Activated T-helper 1 cell treated with Interleukin-2 at 50 U/mL for 16 hours (primary cell): Measurements from ENCODE around the gene SCPEP1.
"Not testable (repeated sequence)": the region's sequence is repeated elsewhere in the genome, so short reads cannot be mapped to it uniquely, and the experiment has no call there.

Experiments used
- DNase-seq: peaks from one replicate; pipeline ENCODE4 v3.0.0-alpha.2; 2020; ENCODE audit warnings: low read depth

SCPEP1 gene

GRCh38 chr17:56977673-56978395 lies at the start of gene SCPEP1:
Gene SCPEP1 (plus strand): TSS chr17:56978131. CDS start chr17:56978160, 29 bp downstream.
- peak; percentile 74 for DNase-seq

GRCh38 chr17:56928586-56928985 lies 49.3 kb upstream of the SCPEP1 start:
- no peak for DNase-seq

GRCh38 chr17:56929362-56929969 lies 48.5 kb upstream of the SCPEP1 start:
- no peak for DNase-seq

- DNase-seq, result no peak
Measured at GRCh38 chr17:56930739-56931337, 47.1 kb upstream of the SCPEP1 start.

- DNase-seq, result no peak
Measured at GRCh38 chr17:56933151-56933745, 44.7 kb upstream of the SCPEP1 start.

- no peak for DNase-seq
Measured at GRCh38 chr17:56933868-56934267, 44.1 kb upstream of the SCPEP1 start.

GRCh38 chr17:56934280-56934679 lies 43.7 kb upstream of the SCPEP1 start:
- DNase-seq, result no peak

GRCh38 chr17:56935461-56935860 lies 42.5 kb upstream of the SCPEP1 start:
- DNase-seq, result no peak

- DNase-seq, result no peak
Measured at GRCh38 chr17:56936697-56937322, 41.1 kb upstream of the SCPEP1 start.

GRCh38 chr17:56937687-56938086 lies 40.2 kb upstream of the SCPEP1 start:
- no peak for DNase-seq

- DNase-seq, result not testable (repeated sequence)
Measured at GRCh38 chr17:56938206-56938605, 39.7 kb upstream of the SCPEP1 start.

GRCh38 chr17:56939869-56940484 lies 38.0 kb upstream of the SCPEP1 start:
- no peak for DNase-seq

- DNase-seq, result no peak
Measured at GRCh38 chr17:56943505-56944125, 34.3 kb upstream of the SCPEP1 start.

- DNase-seq, result no peak
Measured at GRCh38 chr17:56945938-56946505, 31.9 kb upstream of the SCPEP1 start.

GRCh38 chr17:56947741-56948140 lies 30.2 kb upstream of the SCPEP1 start:
- DNase-seq, result no peak

- DNase-seq, result no peak
Measured at GRCh38 chr17:56948491-56948890, 29.4 kb upstream of the SCPEP1 start.

GRCh38 chr17:56949595-56949994 lies 28.3 kb upstream of the SCPEP1 start:
- DNase-seq, result no peak

- DNase-seq, result no peak
Measured at GRCh38 chr17:56956992-56957391, 20.9 kb upstream of the SCPEP1 start.

GRCh38 chr17:56960596-56961538 lies 17.1 kb upstream of the SCPEP1 start, which contains the start of gene COIL:
Gene COIL (minus strand): TSS chr17:56961050. CDS start chr17:56961019, 31 bp downstream.
- peak; percentile 88 for DNase-seq

- not testable (repeated sequence) for DNase-seq
Measured at GRCh38 chr17:56965241-56965640, 12.7 kb upstream of the SCPEP1 start.
